ENCODE data around the gene MAP3K8. TPM values are rescaled to one million over a fixed set of nuclear protein-coding genes. Genes with fewer than 3 reads are reported as not detected.

Gene MAP3K8
- total RNA-seq, 1 experiment from 2014 or later = 13.8 TPM

DNA sequence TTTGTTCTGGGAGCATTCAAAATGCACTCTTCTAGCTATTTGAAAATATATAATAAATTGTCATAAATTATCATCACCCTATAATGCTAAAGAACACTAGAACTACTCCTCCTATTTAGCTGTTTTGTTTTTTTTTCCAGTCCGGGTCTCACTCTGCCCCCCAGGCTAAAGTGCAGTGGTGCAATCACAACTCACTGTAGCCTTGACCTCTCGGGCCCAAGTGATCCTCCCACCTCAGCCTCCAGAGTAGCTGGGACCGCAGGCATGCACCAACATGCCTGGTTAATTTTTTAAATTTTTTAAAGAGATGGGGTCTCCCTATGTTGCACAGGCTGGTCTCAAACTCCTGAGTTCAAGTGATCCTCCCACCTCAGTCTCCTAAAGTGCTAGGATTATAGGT is 43.8 kb upstream of the MAP3K8 start:
- no peak overlapping the region for H3K4me3 Mint-ChIP-seq
- no peak for DNase-seq (ENCODE audit: low spot score)
- no peak overlapping the region for H3K27ac Mint-ChIP-seq
- peaks cover 2% of the 10 kb centered on the region; the same call in 1 of the 2 replicates for H3K4me1 Mint-ChIP-seq
- CTCF ChIA-PET = interaction anchor here (0.6 to 3.6 kb wide), 3 partner anchors 192 to 250 kb away, joined by 3 to 32 read pairs (median 6); no protein-coding TSS in a partner anchor
- TF ChIP-seq ZBTB21 (CRISPR knock-in tag; IDR thresholded peaks at IDR 0.05; ENCODE audit: borderline replicate concordance) (no peak), MXD4 (CRISPR knock-in tag; IDR thresholded peaks at IDR 0.05; ENCODE audit: borderline replicate concordance) (no peak), SP1 (CRISPR knock-in tag; conservative IDR thresholded peaks at IDR 0.05) (no peak), NR1H2 (CRISPR knock-in tag; IDR thresholded peaks at IDR 0.05) (no peak), GRHL2 (CRISPR knock-in tag; IDR thresholded peaks at IDR 0.05; ENCODE audit: insufficient replicate concordance, severe bottlenecking) (no peak), MYBL2 (CRISPR knock-in tag; IDR thresholded peaks at IDR 0.05) (no peak), HMGA2 (CRISPR knock-in tag; IDR thresholded peaks at IDR 0.05) (no peak), ATF1 (CRISPR knock-in tag; IDR thresholded peaks at IDR 0.05) (no peak), ZNF232 (CRISPR knock-in tag; IDR thresholded peaks at IDR 0.05) (no peak), HMGXB4 (CRISPR knock-in tag; IDR thresholded peaks at IDR 0.05) (no peak)
- TF ChIP-seq, protein P1, sequence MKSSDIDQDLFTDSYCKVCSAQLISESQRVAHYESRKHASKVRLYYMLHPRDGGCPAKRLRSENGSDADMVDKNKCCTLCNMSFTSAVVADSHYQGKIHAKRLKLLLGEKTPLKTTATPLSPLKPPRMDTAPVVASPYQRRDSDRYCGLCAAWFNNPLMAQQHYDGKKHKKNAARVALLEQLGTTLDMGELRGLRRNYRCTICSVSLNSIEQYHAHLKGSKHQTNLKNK (CRISPR knock-in tag; IDR thresholded peaks at IDR 0.05) = no peak
- no peaks in the 10 kb centered on the region; the same call in 1 of the 2 replicates for H3K27me3 Mint-ChIP-seq (ENCODE audit: low read depth)
- H3K9me3 Mint-ChIP-seq = peaks cover 4% of the 10 kb centered on the region; the same call in 1 of the 2 replicates
- H3K36me3 Mint-ChIP-seq = no peaks in the 10 kb centered on the region
- no peak for ATAC-seq
- POLR2A ChIA-PET = no interaction called here

DNA sequence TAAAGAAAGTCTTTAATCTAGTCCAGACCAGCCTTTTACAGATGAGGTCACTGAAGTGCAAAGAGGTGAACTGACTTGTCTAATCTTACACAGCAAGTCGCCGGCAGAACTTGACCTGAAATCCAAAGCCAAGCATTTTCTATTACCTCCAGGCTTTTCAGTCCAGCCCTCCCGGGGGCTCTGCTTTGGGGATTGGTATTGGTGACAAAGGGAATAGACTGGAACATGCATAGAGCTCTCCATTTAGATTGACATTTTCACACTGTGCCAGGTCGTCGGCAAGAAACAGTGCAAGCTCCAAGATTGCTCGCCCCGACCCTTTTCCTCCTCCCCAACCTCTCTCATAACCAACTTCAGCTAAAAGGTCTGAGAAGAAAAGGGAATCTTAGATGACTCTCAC is 42.7 kb upstream of the MAP3K8 start:
- no peak overlapping the region for H3K4me3 Mint-ChIP-seq
- H3K27me3 Mint-ChIP-seq (ENCODE audit: low read depth) = no peaks in the 10 kb centered on the region; the same call in 1 of the 2 replicates
- H3K27ac Mint-ChIP-seq = no peak overlapping the region

More for the DNA sequence above, 42.7 kb upstream of the MAP3K8 start:
- H3K36me3 Mint-ChIP-seq = no peaks in the 10 kb centered on the region
- H3K9me3 Mint-ChIP-seq = peaks cover 4% of the 10 kb centered on the region; the same call in 1 of the 2 replicates
- DNase-seq (ENCODE audit: low spot score) (no peak), ATAC-seq (no peak)
- peaks cover 2% of the 10 kb centered on the region; the same call in 1 of the 2 replicates for H3K4me1 Mint-ChIP-seq
- ChIA-PET CTCF (interaction anchor here (1.0 to 3.6 kb wide), 4 partner anchors 45 to 249 kb away, joined by 3 to 32 read pairs (median 6); no protein-coding TSS in a partner anchor), POLR2A (no interaction called here)
- no peak for TF ChIP-seq GTF2I (CRISPR knock-in tag; conservative IDR thresholded peaks at IDR 0.05)
- TF ChIP-seq, protein P2, sequence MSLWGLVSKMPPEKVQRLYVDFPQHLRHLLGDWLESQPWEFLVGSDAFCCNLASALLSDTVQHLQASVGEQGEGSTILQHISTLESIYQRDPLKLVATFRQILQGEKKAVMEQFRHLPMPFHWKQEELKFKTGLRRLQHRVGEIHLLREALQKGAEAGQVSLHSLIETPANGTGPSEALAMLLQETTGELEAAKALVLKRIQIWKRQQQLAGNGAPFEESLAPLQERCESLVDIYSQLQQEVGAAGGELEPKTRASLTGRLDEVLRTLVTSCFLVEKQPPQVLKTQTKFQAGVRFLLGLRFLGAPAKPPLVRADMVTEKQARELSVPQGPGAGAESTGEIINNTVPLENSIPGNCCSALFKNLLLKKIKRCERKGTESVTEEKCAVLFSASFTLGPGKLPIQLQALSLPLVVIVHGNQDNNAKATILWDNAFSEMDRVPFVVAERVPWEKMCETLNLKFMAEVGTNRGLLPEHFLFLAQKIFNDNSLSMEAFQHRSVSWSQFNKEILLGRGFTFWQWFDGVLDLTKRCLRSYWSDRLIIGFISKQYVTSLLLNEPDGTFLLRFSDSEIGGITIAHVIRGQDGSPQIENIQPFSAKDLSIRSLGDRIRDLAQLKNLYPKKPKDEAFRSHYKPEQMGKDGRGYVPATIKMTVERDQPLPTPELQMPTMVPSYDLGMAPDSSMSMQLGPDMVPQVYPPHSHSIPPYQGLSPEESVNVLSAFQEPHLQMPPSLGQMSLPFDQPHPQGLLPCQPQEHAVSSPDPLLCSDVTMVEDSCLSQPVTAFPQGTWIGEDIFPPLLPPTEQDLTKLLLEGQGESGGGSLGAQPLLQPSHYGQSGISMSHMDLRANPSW (CRISPR knock-in tag; conservative IDR thresholded peaks at IDR 0.05; ENCODE audit: low read depth) = no peak
- TF ChIP-seq AR (CRISPR knock-in tag; IDR thresholded peaks at IDR 0.05) = no peak
- TF ChIP-seq PRRX2 (CRISPR knock-in tag; IDR thresholded peaks at IDR 0.05) = no peak
